GM10266 (cell line): ENCODE data around the gene PDIA4.

ENCODE experiments used
- DNase-seq: peaks from one replicate; pipeline ENCODE4 v3.0.0; 2012; ENCODE audit errors: extremely low spot score
- TF ChIP-seq, protein P1 (sequence below): IDR thresholded peaks from 2 replicates; pipeline ENCODE4 v1.5.1; 2012; ENCODE audit warnings: mild to moderate bottlenecking, low read depth; ENCODE audit not compliant: control insufficient read depth, insufficient read depth; ENCODE audit errors: missing control alignments

Gene PDIA4

DNA sequence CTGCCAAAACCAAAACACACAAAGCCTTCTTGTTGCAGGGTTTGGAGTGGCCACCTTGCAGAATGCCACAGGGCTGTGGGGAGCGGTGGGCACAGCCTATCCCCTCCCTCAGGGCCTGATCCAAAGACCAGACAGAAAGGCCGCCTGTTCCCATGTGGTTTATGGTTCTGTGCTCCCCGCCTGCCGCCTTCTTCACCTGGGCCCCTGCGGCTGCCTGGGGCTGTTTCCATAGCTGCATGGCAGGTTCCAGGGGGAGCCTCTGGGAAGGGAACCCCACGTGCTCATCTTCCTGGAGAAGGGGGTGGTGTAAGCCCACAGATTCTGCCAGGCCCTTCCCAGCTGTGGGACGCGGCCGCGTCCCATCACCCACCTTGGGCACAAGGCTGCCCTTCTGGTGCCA is 73.5 kb downstream of the PDIA4 start:
- DNase-seq, result no peak
- TF ChIP-seq, protein P1, sequence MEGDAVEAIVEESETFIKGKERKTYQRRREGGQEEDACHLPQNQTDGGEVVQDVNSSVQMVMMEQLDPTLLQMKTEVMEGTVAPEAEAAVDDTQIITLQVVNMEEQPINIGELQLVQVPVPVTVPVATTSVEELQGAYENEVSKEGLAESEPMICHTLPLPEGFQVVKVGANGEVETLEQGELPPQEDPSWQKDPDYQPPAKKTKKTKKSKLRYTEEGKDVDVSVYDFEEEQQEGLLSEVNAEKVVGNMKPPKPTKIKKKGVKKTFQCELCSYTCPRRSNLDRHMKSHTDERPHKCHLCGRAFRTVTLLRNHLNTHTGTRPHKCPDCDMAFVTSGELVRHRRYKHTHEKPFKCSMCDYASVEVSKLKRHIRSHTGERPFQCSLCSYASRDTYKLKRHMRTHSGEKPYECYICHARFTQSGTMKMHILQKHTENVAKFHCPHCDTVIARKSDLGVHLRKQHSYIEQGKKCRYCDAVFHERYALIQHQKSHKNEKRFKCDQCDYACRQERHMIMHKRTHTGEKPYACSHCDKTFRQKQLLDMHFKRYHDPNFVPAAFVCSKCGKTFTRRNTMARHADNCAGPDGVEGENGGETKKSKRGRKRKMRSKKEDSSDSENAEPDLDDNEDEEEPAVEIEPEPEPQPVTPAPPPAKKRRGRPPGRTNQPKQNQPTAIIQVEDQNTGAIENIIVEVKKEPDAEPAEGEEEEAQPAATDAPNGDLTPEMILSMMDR, result no peak

DNA sequence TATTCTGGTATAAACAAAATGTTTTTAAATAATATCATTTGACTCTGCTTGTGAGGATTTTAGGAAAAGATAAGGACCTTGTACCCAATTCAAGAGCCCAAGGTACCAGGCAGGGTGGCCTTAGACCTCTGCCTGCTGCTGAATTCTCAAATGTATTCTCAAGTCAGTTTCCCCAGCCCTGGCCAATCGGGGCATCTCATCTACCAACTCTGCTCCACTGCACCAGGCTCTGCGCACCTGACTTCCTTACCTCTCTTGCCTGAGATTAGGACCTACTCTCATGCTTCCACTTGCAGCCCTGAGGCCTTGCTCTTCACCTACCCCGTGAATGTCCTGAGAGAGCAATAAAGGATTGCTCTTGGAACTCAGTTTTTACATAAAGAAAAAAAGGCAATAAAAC is 74.6 kb downstream of the PDIA4 start:
- TF ChIP-seq, protein P1, result no peak
- no peak for DNase-seq
